Measurements from ENCODE around the gene USP3.

DNA sequence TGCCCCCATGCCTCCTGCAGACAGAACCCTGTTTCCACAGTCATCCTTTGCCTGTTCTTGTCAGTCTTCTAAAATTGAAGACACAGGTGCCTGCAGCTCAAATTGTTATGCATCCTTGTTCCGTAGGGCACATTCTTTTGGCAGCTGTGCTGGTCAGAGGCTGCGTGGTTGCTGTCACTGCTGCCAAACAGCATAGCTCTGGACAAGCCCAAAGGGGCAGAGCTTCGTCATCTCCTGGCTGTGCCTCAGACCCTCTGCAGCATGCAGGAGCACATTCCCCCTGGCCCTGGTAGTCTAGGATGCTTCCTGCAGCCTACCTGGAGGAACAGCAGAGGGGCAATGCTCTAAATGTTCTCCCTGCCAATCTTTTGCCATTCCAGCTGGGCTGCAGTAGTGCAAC is 90.7 kb downstream of the USP3 start:
- TF ChIP-seq, protein P1, sequence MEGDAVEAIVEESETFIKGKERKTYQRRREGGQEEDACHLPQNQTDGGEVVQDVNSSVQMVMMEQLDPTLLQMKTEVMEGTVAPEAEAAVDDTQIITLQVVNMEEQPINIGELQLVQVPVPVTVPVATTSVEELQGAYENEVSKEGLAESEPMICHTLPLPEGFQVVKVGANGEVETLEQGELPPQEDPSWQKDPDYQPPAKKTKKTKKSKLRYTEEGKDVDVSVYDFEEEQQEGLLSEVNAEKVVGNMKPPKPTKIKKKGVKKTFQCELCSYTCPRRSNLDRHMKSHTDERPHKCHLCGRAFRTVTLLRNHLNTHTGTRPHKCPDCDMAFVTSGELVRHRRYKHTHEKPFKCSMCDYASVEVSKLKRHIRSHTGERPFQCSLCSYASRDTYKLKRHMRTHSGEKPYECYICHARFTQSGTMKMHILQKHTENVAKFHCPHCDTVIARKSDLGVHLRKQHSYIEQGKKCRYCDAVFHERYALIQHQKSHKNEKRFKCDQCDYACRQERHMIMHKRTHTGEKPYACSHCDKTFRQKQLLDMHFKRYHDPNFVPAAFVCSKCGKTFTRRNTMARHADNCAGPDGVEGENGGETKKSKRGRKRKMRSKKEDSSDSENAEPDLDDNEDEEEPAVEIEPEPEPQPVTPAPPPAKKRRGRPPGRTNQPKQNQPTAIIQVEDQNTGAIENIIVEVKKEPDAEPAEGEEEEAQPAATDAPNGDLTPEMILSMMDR (IDR thresholded peaks at IDR 0.05): no peak
- no peak for TF ChIP-seq EP300 (IDR thresholded peaks at IDR 0.05)
- TF ChIP-seq POLR2A (IDR thresholded peaks at IDR 0.05): no peak
